ENCODE measurements around the gene TRIM31.

- TF ChIP-seq CTCF (IDR thresholded peaks at IDR 0.05; ENCODE audit: low read length) (no peak), EZH2 (optimal IDR thresholded peaks at IDR 0.05; ENCODE audit: low read depth, low read length) (no peak)
Measured at GRCh38 chr6:30092852-30093543, 19.9 kb downstream of the TRIM31 start.
